ENCODE data around the gene SHOX.

The SHOX gene

GRCh38 chrX:636981-637659, 6.5 kb downstream of the SHOX start:
- no peak for DNase-seq (ENCODE audit: low read depth)
- TF ChIP-seq CTCF (IDR thresholded peaks at IDR 0.05; ENCODE audit: low read depth, low read length, missing control alignments) = no peak
- no peak overlapping the region for H3K4me3 ChIP-seq (ENCODE audit: low read depth, low read length)

- no peak for TF ChIP-seq CTCF (IDR thresholded peaks at IDR 0.05; ENCODE audit: low read depth, low read length, missing control alignments)
- DNase-seq (ENCODE audit: low read depth) = no peak
- no peak overlapping the region for H3K4me3 ChIP-seq (ENCODE audit: low read depth, low read length)
Observed at GRCh38 chrX:637660-638481, 7.3 kb downstream of the SHOX start.

- TF ChIP-seq CTCF (IDR thresholded peaks at IDR 0.05; ENCODE audit: low read depth, low read length, missing control alignments) = no peak
- H3K4me3 ChIP-seq (ENCODE audit: low read depth, low read length) = no peak overlapping the region
- no peak for DNase-seq (ENCODE audit: low read depth)
Observed at GRCh38 chrX:638482-639131, 8.0 kb downstream of the SHOX start.

GRCh38 chrX:639151-639550, 8.6 kb downstream of the SHOX start:
- no peak overlapping the region for H3K4me3 ChIP-seq (ENCODE audit: low read depth, low read length)
- no peak for TF ChIP-seq CTCF (IDR thresholded peaks at IDR 0.05; ENCODE audit: low read depth, low read length, missing control alignments)

GRCh38 chrX:640641-641040, 10.1 kb downstream of the SHOX start:
- TF ChIP-seq CTCF (IDR thresholded peaks at IDR 0.05; ENCODE audit: low read depth, low read length, missing control alignments) = no peak
- no peak overlapping the region for H3K4me3 ChIP-seq (ENCODE audit: low read depth, low read length)
- no peak for DNase-seq (ENCODE audit: low read depth)

More at GRCh38 chrX:639151-639550, 8.6 kb downstream of the SHOX start:
- DNase-seq (ENCODE audit: low read depth) = no peak

GRCh38 chrX:641671-642435, 11.3 kb downstream of the SHOX start:
- no peak for TF ChIP-seq CTCF (IDR thresholded peaks at IDR 0.05; ENCODE audit: low read depth, low read length, missing control alignments)
- DNase-seq (ENCODE audit: low read depth) = no peak
- no peak overlapping the region for H3K4me3 ChIP-seq (ENCODE audit: low read depth, low read length)

Data from GM12864 (cell line).